Measurements from ENCODE around the gene P2RY10. TPM values are rescaled to one million over a fixed set of nuclear protein-coding genes. Genes with fewer than 3 reads are reported as not detected.

P2RY10 gene
- total and polyA plus RNA-seq, 7 donors, result 0.04 to 0.49 TPM; not detected in 5

- intact Hi-C loops (cut with DNase I), result no loop called here
- H3K27ac ChIP-seq, result no peak overlapping the region
- H3K27me3 ChIP-seq (ENCODE audit: insufficient read depth in 3 of 3, low read length in 2 of 3), result peaks cover 0 to 7% (median 0%) of the 10 kb centered on the region in 3 donors
- no peak overlapping the region for H3K4me3 ChIP-seq
- no peaks in the 10 kb centered on the region for H3K9me3 ChIP-seq
- H3K4me1 ChIP-seq, result no peaks in the 10 kb centered on the region
- DNase-seq (no peak), ATAC-seq (no peak)
- no peak for TF ChIP-seq CTCF (IDR thresholded peaks at IDR 0.05)
- no peaks in the 10 kb centered on the region for H3K36me3 ChIP-seq (ENCODE audit: insufficient read depth in 1 of 2, low read depth in 1 of 2)
- WGBS, 3 donors, result 39 to 66% (median 43%) methylated on average over 2 of the region's 2 CpGs
Measured at GRCh38 chrX:78957049-78957767, 12.0 kb downstream of the P2RY10 start.

- DNase-seq (no peak), ATAC-seq (no peak)
- intact Hi-C loops (cut with DNase I), result no loop called here
- Histone ChIP-seq H3K4me3 (no peak overlapping the region), H3K27me3 (ENCODE audit: insufficient read depth in 3 of 3, low read length in 2 of 3) (peaks cover 0 to 7% (median 0%) of the 10 kb centered on the region in 3 donors), H3K36me3 (ENCODE audit: insufficient read depth in 1 of 2, low read depth in 1 of 2) (no peaks in the 10 kb centered on the region), H3K9me3 (no peaks in the 10 kb centered on the region), H3K27ac (no peak overlapping the region), H3K4me1 (no peaks in the 10 kb centered on the region)
- no peak for TF ChIP-seq CTCF (IDR thresholded peaks at IDR 0.05)
Measured at GRCh38 chrX:78957768-78958130, 12.6 kb downstream of the P2RY10 start.

- Histone ChIP-seq H3K27me3 (ENCODE audit: insufficient read depth in 3 of 3, low read length in 2 of 3) (peaks cover 0 to 7% (median 0%) of the 10 kb centered on the region in 3 donors), H3K4me1 (no peaks in the 10 kb centered on the region), H3K9me3 (no peaks in the 10 kb centered on the region), H3K36me3 (ENCODE audit: insufficient read depth in 1 of 2, low read depth in 1 of 2) (no peaks in the 10 kb centered on the region), H3K27ac (no peak overlapping the region), H3K4me3 (no peak overlapping the region)
- no peak for TF ChIP-seq CTCF (IDR thresholded peaks at IDR 0.05)
- ATAC-seq, result no peak
- DNase-seq, result no peak
- WGBS, 3 donors, result 73 to 100% (median 85%) methylated on average over 2 of the region's 2 CpGs
- intact Hi-C loops (cut with DNase I), result no loop called here
Measured at GRCh38 chrX:78958419-78959116, 13.4 kb downstream of the P2RY10 start.

GRCh38 chrX:78960888-78961287 is 15.7 kb downstream of the P2RY10 start:
- intact Hi-C loops (cut with DNase I), result no loop called here
- Histone ChIP-seq H3K27ac (no peak overlapping the region), H3K4me1 (no peaks in the 10 kb centered on the region), H3K4me3 (no peak overlapping the region), H3K9me3 (no peaks in the 10 kb centered on the region), H3K36me3 (ENCODE audit: insufficient read depth in 1 of 2, low read depth in 1 of 2) (no peaks in the 10 kb centered on the region), H3K27me3 (ENCODE audit: insufficient read depth in 3 of 3, low read length in 2 of 3) (peaks cover 0 to 6% (median 0%) of the 10 kb centered on the region in 3 donors)
- TF ChIP-seq CTCF (IDR thresholded peaks at IDR 0.05), result no peak
- WGBS, 3 donors, result 74 to 94% (median 94%) methylated on average over 8 of the region's 8 CpGs
- DNase-seq, result no peak
- ATAC-seq, result no peak
